ENCODE data around the gene CAVIN4.
A peak's percentile ranks its signal among the peaks of the same experiment; 100 is the strongest.

The CAVIN4 gene

GRCh38 chr9:100589582-100589981, 11.7 kb downstream of the CAVIN4 start:
- no peak overlapping the region for H3K4me3 ChIP-seq (ENCODE audit: low read depth, low read length)
- no peak for TF ChIP-seq CTCF (IDR thresholded peaks at IDR 0.05; ENCODE audit: control insufficient read depth, extremely low read depth, insufficient read depth)
- DNase-seq (ENCODE audit: low read depth): no peak

GRCh38 chr9:100590481-100590880, 12.6 kb downstream of the CAVIN4 start:
- no peak for TF ChIP-seq CTCF (IDR thresholded peaks at IDR 0.05; ENCODE audit: control insufficient read depth, extremely low read depth, insufficient read depth)
- no peak overlapping the region for H3K4me3 ChIP-seq (ENCODE audit: low read depth, low read length)
- DNase-seq (ENCODE audit: low read depth): no peak

GRCh38 chr9:100591139-100591538, 13.3 kb downstream of the CAVIN4 start:
- no peak overlapping the region for H3K4me3 ChIP-seq (ENCODE audit: low read depth, low read length)
- DNase-seq (ENCODE audit: low read depth): no peak
- TF ChIP-seq CTCF (IDR thresholded peaks at IDR 0.05; ENCODE audit: control insufficient read depth, extremely low read depth, insufficient read depth): no peak

- no peak overlapping the region for H3K4me3 ChIP-seq (ENCODE audit: low read depth, low read length)
- no peak for DNase-seq (ENCODE audit: low read depth)
- TF ChIP-seq CTCF (IDR thresholded peaks at IDR 0.05; ENCODE audit: control insufficient read depth, extremely low read depth, insufficient read depth): no peak
Observed at GRCh38 chr9:100591639-100592412, 13.9 kb downstream of the CAVIN4 start.

- no peak overlapping the region for H3K4me3 ChIP-seq (ENCODE audit: low read depth, low read length)
- peak; percentile 86 for TF ChIP-seq CTCF (IDR thresholded peaks at IDR 0.05; ENCODE audit: control insufficient read depth, extremely low read depth, insufficient read depth)
- DNase-seq (ENCODE audit: low read depth): peak; percentile 17
Observed at GRCh38 chr9:100595391-100596199, 17.7 kb downstream of the CAVIN4 start.

- no peak overlapping the region for H3K4me3 ChIP-seq (ENCODE audit: low read depth, low read length)
- DNase-seq (ENCODE audit: low read depth): no peak
- no peak for TF ChIP-seq CTCF (IDR thresholded peaks at IDR 0.05; ENCODE audit: control insufficient read depth, extremely low read depth, insufficient read depth)
Observed at GRCh38 chr9:100597236-100597635, 19.4 kb downstream of the CAVIN4 start.

All from LNCaP clone FGC (cell line).